ENCODE measurements around the gene ATP13A3.

The ATP13A3 gene

GRCh38 chr3:194505791-194506415 is 19.1 kb upstream of the ATP13A3 start:
- Histone ChIP-seq H3K4me1 (ENCODE audit: control insufficient read depth in 2 of 2, insufficient read depth in 1 of 2, low read depth in 1 of 2, low read length in 2 of 2) (no peaks in the 10 kb centered on the region), H3K18ac (ENCODE audit: low read length) (no peak overlapping the region), H3K4me3 (ENCODE audit: low read length in 2 of 2) (no peak overlapping the region), H3K27me3 (ENCODE audit: control insufficient read depth in 3 of 3, insufficient read depth in 3 of 3, low read depth in 1 of 3, low read length in 3 of 3) (no peaks in the 10 kb centered on the region), H4K8ac (ENCODE audit: low read depth, low read length) (no peak overlapping the region), H3K79me1 (ENCODE audit: low read depth, low read length) (no peaks in the 10 kb centered on the region), H4K91ac (ENCODE audit: low read depth, low read length, poor library complexity) (no peak overlapping the region), H2BK120ac (ENCODE audit: low read depth, low read length) (no peak overlapping the region), H3K27ac (replicated peaks; ENCODE audit: low read length) (no peak overlapping the region), H3K9ac (ENCODE audit: low read depth, low read length, poor library complexity) (no peak overlapping the region), H3K4me2 (ENCODE audit: insufficient read depth, low read length, poor library complexity, severe bottlenecking) (no peak overlapping the region), H2BK5ac (ENCODE audit: low read length) (no peak overlapping the region), H3K14ac (ENCODE audit: low read length) (no peak overlapping the region), H2BK15ac (ENCODE audit: low read length) (no peak overlapping the region), H3K9me3 (replicated peaks in 1 of 2; ENCODE audit: control insufficient read depth in 2 of 2, insufficient read depth in 1 of 2, low read depth in 1 of 2, low read length in 2 of 2) (no peaks in the 10 kb centered on the region), H3K36me3 (replicated peaks in 1 of 2; ENCODE audit: control insufficient read depth in 2 of 2, insufficient read depth in 2 of 2, low read length in 2 of 2) (no peaks in the 10 kb centered on the region), H2AK5ac (ENCODE audit: low read depth, low read length) (no peak overlapping the region), H2BK12ac (ENCODE audit: low read length) (no peak overlapping the region), H3K4ac (ENCODE audit: low read length) (no peak overlapping the region), H3K23ac (ENCODE audit: low read depth, low read length, poor library complexity) (no peak overlapping the region), H2AFZ (ENCODE audit: low read length) (no peak overlapping the region)
- DNase-seq (ENCODE audit: low spot score) = no peak
- 100% methylated on average over 1 of the region's 5 CpGs; no CpG with 5 or more reads in 1 of the 2 donors for WGBS, 2 donors (ENCODE audit: extremely low coverage in 2 of 2, insufficient read length in 2 of 2, insufficient replicate concordance in 1 of 2)

- Histone ChIP-seq H3K27me3 (ENCODE audit: control insufficient read depth in 3 of 3, insufficient read depth in 3 of 3, low read depth in 1 of 3, low read length in 3 of 3) (no peaks in the 10 kb centered on the region), H3K79me1 (ENCODE audit: low read depth, low read length) (no peaks in the 10 kb centered on the region), H3K4ac (ENCODE audit: low read length) (no peak overlapping the region), H3K9me3 (replicated peaks in 1 of 2; ENCODE audit: control insufficient read depth in 2 of 2, insufficient read depth in 1 of 2, low read depth in 1 of 2, low read length in 2 of 2) (no peaks in the 10 kb centered on the region), H3K4me3 (ENCODE audit: low read length in 2 of 2) (no peak overlapping the region), H2AK5ac (ENCODE audit: low read depth, low read length) (no peak overlapping the region), H3K14ac (ENCODE audit: low read length) (no peak overlapping the region), H4K8ac (ENCODE audit: low read depth, low read length) (no peak overlapping the region), H3K4me1 (ENCODE audit: control insufficient read depth in 2 of 2, insufficient read depth in 1 of 2, low read depth in 1 of 2, low read length in 2 of 2) (no peaks in the 10 kb centered on the region), H3K18ac (ENCODE audit: low read length) (no peak overlapping the region), H2BK120ac (ENCODE audit: low read depth, low read length) (no peak overlapping the region), H2BK15ac (ENCODE audit: low read length) (no peak overlapping the region), H3K27ac (replicated peaks; ENCODE audit: low read length) (no peak overlapping the region), H4K91ac (ENCODE audit: low read depth, low read length, poor library complexity) (no peak overlapping the region), H2BK12ac (ENCODE audit: low read length) (no peak overlapping the region), H2BK5ac (ENCODE audit: low read length) (no peak overlapping the region), H3K9ac (ENCODE audit: low read depth, low read length, poor library complexity) (no peak overlapping the region), H3K23ac (ENCODE audit: low read depth, low read length, poor library complexity) (no peak overlapping the region), H2AFZ (ENCODE audit: low read length) (no peak overlapping the region), H3K36me3 (replicated peaks in 1 of 2; ENCODE audit: control insufficient read depth in 2 of 2, insufficient read depth in 2 of 2, low read length in 2 of 2) (no peaks in the 10 kb centered on the region), H3K4me2 (ENCODE audit: insufficient read depth, low read length, poor library complexity, severe bottlenecking) (no peak overlapping the region)
- DNase-seq (ENCODE audit: low spot score) = no peak
- no CpG with 5 or more reads among the region's 7 CpGs for WGBS, 2 donors (ENCODE audit: extremely low coverage in 2 of 2, insufficient read length in 2 of 2, insufficient replicate concordance in 1 of 2)
Measured at GRCh38 chr3:194504861-194505260, 18.1 kb upstream of the ATP13A3 start.

- DNase-seq (ENCODE audit: low spot score) = no peak
- no peaks in the 10 kb centered on the region for H3K27me3 ChIP-seq (ENCODE audit: control insufficient read depth in 3 of 3, insufficient read depth in 3 of 3, low read depth in 1 of 3, low read length in 3 of 3)
- H3K23ac ChIP-seq (ENCODE audit: low read depth, low read length, poor library complexity) = no peak overlapping the region
- H3K4ac ChIP-seq (ENCODE audit: low read length) = no peak overlapping the region
- no peak overlapping the region for H2BK5ac ChIP-seq (ENCODE audit: low read length)
- H3K36me3 ChIP-seq (replicated peaks in 1 of 2; ENCODE audit: control insufficient read depth in 2 of 2, insufficient read depth in 2 of 2, low read length in 2 of 2) = no peaks in the 10 kb centered on the region
- H3K4me3 ChIP-seq (ENCODE audit: low read length in 2 of 2) = no peak overlapping the region
- H4K8ac ChIP-seq (ENCODE audit: low read depth, low read length) = no peak overlapping the region
- H3K4me2 ChIP-seq (ENCODE audit: insufficient read depth, low read length, poor library complexity, severe bottlenecking) = no peak overlapping the region
- H3K9ac ChIP-seq (ENCODE audit: low read depth, low read length, poor library complexity) = no peak overlapping the region
- H2BK15ac ChIP-seq (ENCODE audit: low read length) = no peak overlapping the region
- no CpG with 5 or more reads among the region's 2 CpGs for WGBS, 2 donors (ENCODE audit: extremely low coverage in 2 of 2, insufficient read length in 2 of 2, insufficient replicate concordance in 1 of 2)
- no peaks in the 10 kb centered on the region for H3K9me3 ChIP-seq (replicated peaks in 1 of 2; ENCODE audit: control insufficient read depth in 2 of 2, insufficient read depth in 1 of 2, low read depth in 1 of 2, low read length in 2 of 2)
- no peak overlapping the region for H3K18ac ChIP-seq (ENCODE audit: low read length)
- H2AFZ ChIP-seq (ENCODE audit: low read length) = no peak overlapping the region
- H3K14ac ChIP-seq (ENCODE audit: low read length) = no peak overlapping the region
- no peak overlapping the region for H2BK120ac ChIP-seq (ENCODE audit: low read depth, low read length)
- no peak overlapping the region for H2BK12ac ChIP-seq (ENCODE audit: low read length)
- H2AK5ac ChIP-seq (ENCODE audit: low read depth, low read length) = no peak overlapping the region
- no peak overlapping the region for H3K27ac ChIP-seq (replicated peaks; ENCODE audit: low read length)
- no peaks in the 10 kb centered on the region for H3K79me1 ChIP-seq (ENCODE audit: low read depth, low read length)
- H4K91ac ChIP-seq (ENCODE audit: low read depth, low read length, poor library complexity) = no peak overlapping the region
- H3K4me1 ChIP-seq (ENCODE audit: control insufficient read depth in 2 of 2, insufficient read depth in 1 of 2, low read depth in 1 of 2, low read length in 2 of 2) = no peaks in the 10 kb centered on the region
Measured at GRCh38 chr3:194504146-194504545, 17.3 kb upstream of the ATP13A3 start.

DNA sequence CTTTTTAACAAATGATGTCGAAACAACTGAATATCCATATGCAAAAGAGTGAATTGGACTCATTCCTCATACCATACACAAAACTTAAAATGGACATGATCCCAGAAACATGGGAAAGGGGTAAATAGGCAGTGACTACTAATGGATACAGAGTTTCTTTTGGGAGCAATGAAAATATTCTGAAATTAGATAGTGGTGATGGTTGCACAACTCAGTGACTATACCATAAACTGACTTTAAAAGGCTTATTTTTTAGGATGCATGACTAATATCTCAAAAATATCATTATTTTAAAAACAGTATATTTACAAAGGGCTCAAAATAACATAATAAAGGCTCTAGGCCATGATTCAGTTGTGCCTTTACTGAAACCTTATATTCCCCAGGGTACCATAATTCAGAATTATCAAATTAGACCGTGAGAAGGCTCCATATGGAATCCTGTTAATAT is 16.3 kb upstream of the ATP13A3 start:
- Histone ChIP-seq H3K4me2 (ENCODE audit: insufficient read depth, low read length, poor library complexity, severe bottlenecking) (no peak overlapping the region), H3K27ac (replicated peaks; ENCODE audit: low read length) (no peak overlapping the region), H2BK12ac (ENCODE audit: low read length) (no peak overlapping the region), H3K4me1 (ENCODE audit: control insufficient read depth in 2 of 2, insufficient read depth in 1 of 2, low read depth in 1 of 2, low read length in 2 of 2) (no peaks in the 10 kb centered on the region), H2BK15ac (ENCODE audit: low read length) (no peak overlapping the region), H2BK5ac (ENCODE audit: low read length) (no peak overlapping the region), H3K4ac (ENCODE audit: low read length) (no peak overlapping the region), H3K23ac (ENCODE audit: low read depth, low read length, poor library complexity) (no peak overlapping the region), H3K14ac (ENCODE audit: low read length) (no peak overlapping the region), H3K9me3 (replicated peaks in 1 of 2; ENCODE audit: control insufficient read depth in 2 of 2, insufficient read depth in 1 of 2, low read depth in 1 of 2, low read length in 2 of 2) (no peaks in the 10 kb centered on the region), H3K27me3 (ENCODE audit: control insufficient read depth in 3 of 3, insufficient read depth in 3 of 3, low read depth in 1 of 3, low read length in 3 of 3) (no peaks in the 10 kb centered on the region), H2BK120ac (ENCODE audit: low read depth, low read length) (no peak overlapping the region), H2AK5ac (ENCODE audit: low read depth, low read length) (no peak overlapping the region), H3K9ac (ENCODE audit: low read depth, low read length, poor library complexity) (no peak overlapping the region), H4K8ac (ENCODE audit: low read depth, low read length) (no peak overlapping the region), H4K91ac (ENCODE audit: low read depth, low read length, poor library complexity) (no peak overlapping the region), H2AFZ (ENCODE audit: low read length) (no peak overlapping the region), H3K4me3 (ENCODE audit: low read length in 2 of 2) (no peak overlapping the region), H3K36me3 (replicated peaks in 1 of 2; ENCODE audit: control insufficient read depth in 2 of 2, insufficient read depth in 2 of 2, low read length in 2 of 2) (no peaks in the 10 kb centered on the region), H3K18ac (ENCODE audit: low read length) (no peak overlapping the region), H3K79me1 (ENCODE audit: low read depth, low read length) (no peaks in the 10 kb centered on the region)
- no peak for DNase-seq (ENCODE audit: low spot score)
- no CpG with 5 or more reads among the region's 2 CpGs for WGBS, 2 donors (ENCODE audit: extremely low coverage in 2 of 2, insufficient read length in 2 of 2, insufficient replicate concordance in 1 of 2)

Measured in neuronal stem cell (in vitro differentiated cells).